ENCODE results near the gene ITPKB.
"Not testable (repeated sequence)": the region's sequence is repeated elsewhere in the genome, so short reads cannot be mapped to it uniquely, and the experiment has no call there.

Gene ITPKB

GRCh38 chr1:226754793-226755533 is 15.9 kb upstream of the ITPKB start:
- DNase-seq, result no peak

GRCh38 chr1:226754097-226754496 is 15.0 kb upstream of the ITPKB start:
- no peak for DNase-seq

GRCh38 chr1:226751703-226752102 is 12.6 kb upstream of the ITPKB start:
- no peak for DNase-seq

GRCh38 chr1:226751214-226751613 is 12.1 kb upstream of the ITPKB start:
- DNase-seq, result no peak

GRCh38 chr1:226749467-226749866 is 10.4 kb upstream of the ITPKB start:
- no peak for DNase-seq

GRCh38 chr1:226748306-226748705 is 9.2 kb upstream of the ITPKB start:
- DNase-seq, result no peak

- not testable (repeated sequence) for DNase-seq
These were observed 8.6 kb upstream of the ITPKB start for GRCh38 chr1:226747519-226748263.

- no peak for DNase-seq
These were observed 4.2 kb upstream of the ITPKB start for GRCh38 chr1:226743259-226743658.

GRCh38 chr1:226741009-226741408 is 1.9 kb upstream of the ITPKB start:
- DNase-seq, result no peak

- DNase-seq, result no peak
These were observed 599 bp upstream of the ITPKB start for GRCh38 chr1:226739696-226740065.

GRCh38 chr1:226738421-226738994 is 574 bp downstream of the ITPKB start:
- peak; percentile 71 to 75 for DNase-seq

GRCh38 chr1:226737819-226738420 is 1.2 kb downstream of the ITPKB start:
- peak; percentile 75 to 78 for DNase-seq

- peak; percentile 68 to 74 for DNase-seq
These were observed 1.9 kb downstream of the ITPKB start for GRCh38 chr1:226736908-226737818.

- peak; percentile 59 to 62 for DNase-seq
These were observed 2.8 kb downstream of the ITPKB start for GRCh38 chr1:226736001-226736907.

- peak in 1 of 2 experiments; percentile 53 for DNase-seq
These were observed 3.5 kb downstream of the ITPKB start for GRCh38 chr1:226735576-226735975.

GRCh38 chr1:226734611-226735153 is 4.4 kb downstream of the ITPKB start:
- no peak for DNase-seq

GRCh38 chr1:226733876-226734275 is 5.2 kb downstream of the ITPKB start:
- DNase-seq, result no peak

GRCh38 chr1:226733304-226733703 is 5.8 kb downstream of the ITPKB start:
- DNase-seq, result no peak

- DNase-seq, result peak; percentile 51 to 52
These were observed 6.2 kb downstream of the ITPKB start for GRCh38 chr1:226732856-226733291.

GRCh38 chr1:226731257-226731893 is 7.7 kb downstream of the ITPKB start:
- DNase-seq, result no peak

Measured in activated T-cell treated with anti-CD3 and anti-CD28 coated beads, Interleukin-2, amount 50 U/mL, for 48 hours (primary cell).